Ramos (cell line): ENCODE data around the gene SH3PXD2B.

Experiments
- in situ Hi-C: fragments of 300-500 bp; cut with MboI; formaldehyde crosslinking; loops from one replicate; pipeline ENCODE4 v1.14.3; 2022; ENCODE audit warnings: low sequenced_read_pairs; ENCODE audit not compliant: unreplicated experiment

SH3PXD2B gene

DNA sequence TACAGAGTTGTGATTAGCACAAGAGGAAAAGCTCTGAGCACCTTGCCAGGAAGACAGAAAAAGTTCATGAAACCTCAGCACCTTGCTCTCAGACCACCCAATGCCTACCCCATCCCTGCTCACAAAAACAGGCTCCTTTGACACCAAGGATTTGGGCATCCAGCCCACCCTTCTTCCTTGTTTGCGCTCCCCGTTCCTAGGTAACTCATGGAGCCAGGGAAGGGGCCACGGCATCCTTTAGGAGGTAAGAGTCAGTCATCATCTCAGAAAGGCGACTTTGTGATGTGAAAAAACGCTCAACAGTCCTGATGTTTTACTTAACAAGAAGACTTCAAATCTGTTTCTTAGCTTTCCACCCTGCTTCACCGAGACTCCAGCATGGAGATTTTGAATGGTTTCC is 29.5 kb downstream of the SH3PXD2B start:
- in situ Hi-C loops = no loop called here

GRCh38 chr5:172424111-172424490 is 30.2 kb downstream of the SH3PXD2B start:
- in situ Hi-C loops = no loop called here

DNA sequence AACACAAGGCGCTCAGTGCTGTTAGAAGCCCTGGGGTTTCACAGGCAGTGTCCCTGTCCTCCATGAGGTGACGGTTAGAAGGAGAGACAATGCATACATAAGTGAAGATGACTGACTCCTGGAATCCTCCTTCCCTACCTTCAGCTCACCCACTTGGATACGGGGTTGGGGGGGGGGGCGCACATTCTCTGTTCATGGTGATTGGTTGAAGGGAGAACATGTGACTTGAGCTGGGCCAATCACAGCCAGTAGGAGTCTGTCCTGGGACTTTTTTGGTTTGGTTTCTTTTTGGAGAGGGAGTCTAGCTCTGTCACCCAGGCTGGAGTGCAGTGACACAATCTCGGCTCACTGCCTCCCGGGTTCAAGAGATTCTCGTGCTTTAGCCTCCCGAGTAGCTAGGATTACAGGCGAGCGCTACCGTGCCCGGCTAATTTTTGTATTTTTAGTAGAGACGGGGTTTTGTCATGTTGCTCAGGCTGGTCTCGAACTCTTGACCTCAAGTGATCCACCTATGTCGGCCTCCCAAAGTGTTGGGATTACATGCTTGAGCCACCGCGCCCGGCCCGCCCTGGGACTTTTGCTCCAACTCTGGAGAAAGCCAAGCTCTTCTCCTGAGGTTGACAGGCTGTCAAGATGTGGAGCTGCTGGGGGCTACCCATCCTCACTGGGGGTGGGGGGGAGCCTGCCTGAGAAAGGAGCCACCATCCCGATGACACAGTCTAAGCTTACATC is 30.8 kb downstream of the SH3PXD2B start:
- in situ Hi-C loops = no loop called here

- in situ Hi-C loops = no loop called here
Observed at GRCh38 chr5:172422255-172422654, 32.1 kb downstream of the SH3PXD2B start.

- in situ Hi-C loops = no loop called here
Observed at GRCh38 chr5:172421020-172421419, 33.3 kb downstream of the SH3PXD2B start.

GRCh38 chr5:172420235-172420939 is 33.9 kb downstream of the SH3PXD2B start:
- in situ Hi-C loops = no loop called here

DNA sequence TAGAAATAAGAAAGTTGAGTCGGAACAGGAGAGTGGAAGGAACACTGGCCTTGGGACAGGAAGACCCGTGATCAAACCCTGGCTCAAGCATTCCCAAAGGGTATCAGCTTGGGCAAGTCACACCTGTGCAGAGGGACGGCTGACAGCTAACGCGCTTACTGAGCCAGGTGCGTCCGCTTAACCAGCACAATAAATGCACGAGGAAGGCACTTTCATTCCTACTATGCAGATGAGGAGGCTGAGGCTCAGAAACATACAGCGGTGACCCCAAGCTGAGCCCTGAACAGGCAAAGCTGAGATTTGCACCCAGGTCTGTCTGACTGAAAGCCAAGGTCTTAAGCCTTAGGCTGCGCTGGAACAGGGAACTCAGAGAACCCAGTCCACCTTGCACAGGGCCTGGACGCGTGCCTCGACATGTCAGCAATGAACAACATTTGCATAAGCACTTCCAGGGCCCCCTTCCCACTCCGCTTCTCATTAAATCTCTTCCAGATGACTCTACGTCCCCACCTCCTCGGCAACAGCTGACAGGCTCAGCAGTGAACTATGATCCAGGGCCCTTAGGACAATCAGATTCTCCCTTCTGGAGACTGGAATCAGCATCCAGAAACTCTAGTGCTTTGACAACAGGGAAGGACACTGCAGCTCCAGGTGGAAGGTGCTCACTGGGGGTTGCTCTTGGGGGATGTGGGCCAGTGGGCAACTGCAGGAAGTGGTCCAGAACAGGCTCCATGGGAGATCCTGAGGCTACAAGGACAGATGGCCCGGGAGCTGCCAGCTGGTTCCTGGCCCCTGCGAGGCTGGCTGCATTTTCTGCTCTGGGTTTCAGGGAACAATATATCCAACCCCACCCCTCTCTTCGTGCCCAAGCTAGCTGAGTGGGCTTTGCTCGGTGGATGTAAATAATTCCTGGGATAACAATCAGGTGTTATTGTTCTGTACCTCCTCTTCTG is 35.2 kb downstream of the SH3PXD2B start:
- in situ Hi-C loops = no loop called here

GRCh38 chr5:172417983-172418630 is 36.2 kb downstream of the SH3PXD2B start:
- in situ Hi-C loops = no loop called here

GRCh38 chr5:172417130-172417841 is 37.0 kb downstream of the SH3PXD2B start:
- in situ Hi-C loops = no loop called here

GRCh38 chr5:172415362-172416275 is 38.7 kb downstream of the SH3PXD2B start:
- in situ Hi-C loops = no loop called here

DNA sequence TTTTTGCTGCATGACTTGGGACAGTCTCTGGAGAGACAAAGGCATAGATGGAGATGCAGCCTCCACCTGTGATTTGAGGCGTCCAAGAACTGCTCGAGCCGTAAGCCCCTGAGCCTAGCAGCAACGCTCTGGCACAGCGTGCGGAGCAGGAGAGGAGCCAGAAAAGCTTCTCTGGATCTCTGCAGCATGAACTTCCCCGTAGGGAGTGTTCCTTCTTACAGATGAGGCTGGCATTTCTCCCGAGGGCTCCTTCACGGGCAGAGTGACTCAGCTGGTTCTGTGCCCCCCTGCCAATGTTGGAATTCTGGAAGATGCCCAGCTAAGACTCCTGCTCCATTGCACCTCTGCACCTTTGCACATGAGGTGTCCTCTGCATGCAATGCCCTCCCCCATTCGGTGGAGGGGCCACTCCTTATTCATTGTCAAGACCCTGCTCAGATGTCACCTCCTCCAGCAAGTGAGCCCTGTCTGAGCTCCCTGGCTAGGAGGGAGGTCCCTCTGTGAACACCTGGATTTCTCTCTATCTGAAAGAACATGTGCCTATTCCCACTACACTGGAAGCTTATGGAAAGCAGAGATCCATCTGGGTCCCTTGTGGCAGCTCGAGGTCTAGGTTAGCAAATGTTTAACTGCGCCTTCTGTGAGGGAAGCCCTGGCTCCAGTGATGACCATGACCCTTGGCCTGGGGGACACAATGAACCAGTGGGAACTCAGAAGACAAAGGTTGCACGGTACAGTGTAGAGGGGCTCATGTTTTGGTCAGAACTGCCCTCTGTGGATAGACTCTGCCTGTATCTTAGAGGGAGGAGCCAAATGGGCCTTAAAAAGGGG is 39.6 kb downstream of the SH3PXD2B start:
- in situ Hi-C loops = no loop called here

- in situ Hi-C loops = no loop called here
Observed at GRCh38 chr5:172413601-172414171, 40.6 kb downstream of the SH3PXD2B start.

GRCh38 chr5:172412724-172413286 is 41.5 kb downstream of the SH3PXD2B start:
- in situ Hi-C loops = no loop called here

- in situ Hi-C loops = no loop called here
Observed at GRCh38 chr5:172411484-172412072, 42.7 kb downstream of the SH3PXD2B start.

DNA sequence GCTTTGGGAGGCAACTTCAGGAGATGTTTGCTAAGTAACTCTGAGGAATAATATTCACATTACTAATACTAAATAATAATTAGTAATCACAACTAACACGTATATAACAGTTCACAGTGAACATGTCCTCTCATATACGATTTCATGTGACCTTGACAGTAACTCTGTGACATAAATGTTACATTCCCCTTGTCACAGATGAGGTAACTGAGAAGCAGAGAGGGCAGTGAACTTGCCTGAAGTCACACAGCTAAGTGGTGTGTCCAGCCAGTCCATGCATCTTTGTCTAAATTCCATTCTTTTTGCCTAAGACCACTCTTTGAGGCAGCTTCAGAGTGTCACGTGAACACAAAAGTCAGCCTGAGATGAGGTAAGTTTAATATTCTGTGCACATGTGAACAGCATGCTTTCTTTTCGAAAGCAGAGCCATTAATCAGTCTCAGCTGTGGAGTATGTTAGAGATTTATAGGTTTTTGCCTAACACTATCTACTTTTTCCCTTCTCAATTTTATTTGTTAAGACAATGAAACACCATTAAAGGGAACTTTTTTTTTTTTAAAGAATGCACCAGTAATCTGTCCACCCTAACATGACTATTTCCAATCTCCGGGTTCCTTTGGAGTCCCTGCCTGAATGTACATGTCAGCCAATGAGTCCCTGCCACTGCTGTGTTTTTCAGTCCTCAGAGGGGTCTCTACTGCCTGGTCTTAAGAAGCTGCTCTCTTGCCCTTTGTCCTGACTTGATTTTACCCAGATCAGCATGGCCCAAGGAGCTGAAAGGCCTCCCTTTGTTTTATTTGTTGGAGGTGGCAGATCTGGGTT is 43.5 kb downstream of the SH3PXD2B start:
- in situ Hi-C loops = no loop called here

DNA sequence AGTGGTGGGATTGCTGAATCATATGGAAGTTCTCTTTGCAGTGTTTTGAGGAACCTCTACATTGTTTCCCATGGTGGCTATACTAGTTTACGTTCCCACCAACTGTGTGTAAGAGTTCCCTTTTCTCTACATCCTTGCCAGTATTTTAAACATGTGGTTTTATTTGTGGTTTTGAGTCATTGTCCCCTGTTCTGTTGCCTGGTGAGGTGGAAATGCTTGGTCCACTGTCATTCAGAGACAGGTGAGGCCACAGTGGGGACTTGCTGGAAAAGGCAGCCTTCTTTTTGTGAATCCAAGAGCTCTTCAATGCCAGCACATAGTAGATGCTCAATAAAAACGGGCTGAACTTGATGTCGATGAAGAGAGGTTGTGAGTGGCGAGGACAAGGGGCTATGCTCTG is 44.2 kb downstream of the SH3PXD2B start:
- in situ Hi-C loops = no loop called here
